Measurements from ENCODE around the gene INHBC.
"Not testable (repeated sequence)": the region's sequence is repeated elsewhere in the genome, so short reads cannot be mapped to it uniquely, and the experiment has no call there.

INHBC gene

GRCh38 chr12:57434517-57435223, at the start of gene INHBC:
Gene INHBC (plus strand): TSS chr12:57434784. CDS start chr12:57434887, 103 bp downstream.
- DNase-seq: no peak

- no peak for DNase-seq
These were observed 49.0 kb upstream of the INHBC start for GRCh38 chr12:57385586-57385985.

- no peak for DNase-seq
These were observed 48.3 kb upstream of the INHBC start for GRCh38 chr12:57386187-57386720.

- DNase-seq: no peak
These were observed 46.2 kb upstream of the INHBC start for GRCh38 chr12:57388425-57388824.

GRCh38 chr12:57389033-57389432, 45.6 kb upstream of the INHBC start:
- DNase-seq: no peak

- DNase-seq: no peak
These were observed 44.4 kb upstream of the INHBC start for GRCh38 chr12:57390174-57390573.

- no peak for DNase-seq
These were observed 39.5 kb upstream of the INHBC start for GRCh38 chr12:57395121-57395520.

- no peak for DNase-seq
These were observed 37.1 kb upstream of the INHBC start for GRCh38 chr12:57397441-57397840.

GRCh38 chr12:57399718-57400463, 34.7 kb upstream of the INHBC start:
- not testable (repeated sequence) for DNase-seq

GRCh38 chr12:57401165-57401564, 33.4 kb upstream of the INHBC start:
- no peak for DNase-seq

GRCh38 chr12:57402156-57402555, 32.4 kb upstream of the INHBC start:
- DNase-seq: not testable (repeated sequence)

GRCh38 chr12:57404966-57405640, 29.5 kb upstream of the INHBC start:
- DNase-seq: no peak

GRCh38 chr12:57410534-57410933, 24.1 kb upstream of the INHBC start:
- DNase-seq: no peak

- DNase-seq: not testable (repeated sequence)
These were observed 20.4 kb upstream of the INHBC start for GRCh38 chr12:57414160-57414559.

GRCh38 chr12:57415088-57415487, 19.5 kb upstream of the INHBC start:
- no peak for DNase-seq

- no peak for DNase-seq
These were observed 18.3 kb upstream of the INHBC start for GRCh38 chr12:57416039-57416996.

- DNase-seq: no peak
These were observed 16.3 kb upstream of the INHBC start for GRCh38 chr12:57418255-57418654.

GRCh38 chr12:57419495-57419894, 15.1 kb upstream of the INHBC start:
- no peak for DNase-seq

GRCh38 chr12:57420482-57420881, 14.1 kb upstream of the INHBC start:
- DNase-seq: no peak

GRCh38 chr12:57426948-57427347, 7.6 kb upstream of the INHBC start:
- DNase-seq: not testable (repeated sequence)

- DNase-seq: no peak
These were observed 5.6 kb upstream of the INHBC start for GRCh38 chr12:57428965-57429364.

- no peak for DNase-seq
These were observed 5.0 kb upstream of the INHBC start for GRCh38 chr12:57429473-57430111.
